Lung (tissue), 12 donors: Measurements from ENCODE around the gene ASB15. TPM values are rescaled to one million over a fixed set of nuclear protein-coding genes. Genes with fewer than 3 reads are reported as not detected.

Experiments used
- ATAC-seq: fragments of 200-7000 bp; cut with Tn5 transposase; one replicate; pipeline ENCODE4 v1.9.1; 2020; ENCODE audit warnings: moderate number of reproducible peaks; ENCODE audit not compliant: insufficient read depth, low FRiP score
- DNase-seq, 3 donors: peaks; one replicate each; pipeline ENCODE4 v3.0.0-alpha.2; 2013 to 2017
- H3K27ac ChIP-seq, 2 donors: one replicate each; pipeline ENCODE4 v1.5.1; 2013; ENCODE audit warnings: mild to moderate bottlenecking in 2 of 2, moderate library complexity in 2 of 2, control low read depth in 1 of 2, inconsistent platforms in 1 of 2, low read depth in 1 of 2, low read length in 1 of 2
- H3K27me3 ChIP-seq, 3 donors: one replicate each; pipeline ENCODE4 v1.5.1; 2013; ENCODE audit warnings: low read length in 2 of 3; ENCODE audit not compliant: control insufficient read depth in 3 of 3, insufficient read depth in 3 of 3
- H3K36me3 ChIP-seq, 4 donors: one replicate each; pipeline ENCODE4 v1.5.1; 2013; ENCODE audit warnings: low read length in 4 of 4, mild to moderate bottlenecking in 1 of 4, moderate library complexity in 1 of 4; ENCODE audit not compliant: control insufficient read depth in 4 of 4, insufficient read depth in 4 of 4
- H3K4me1 ChIP-seq, 5 donors: one replicate each; pipeline ENCODE4 v1.5.1; 2013; ENCODE audit warnings: low read length in 5 of 5, mild to moderate bottlenecking in 2 of 5, moderate library complexity in 1 of 5; ENCODE audit not compliant: control insufficient read depth in 5 of 5, insufficient read depth in 5 of 5
- H3K4me3 ChIP-seq: one replicate; pipeline ENCODE4 v1.5.1; 2013; ENCODE audit warnings: mild to moderate bottlenecking, control low read depth, moderate library complexity
- H3K9ac ChIP-seq, 2 donors: one replicate each; pipeline ENCODE4 v1.5.1; 2013; ENCODE audit warnings: low read length in 2 of 2, control low read depth in 1 of 2; ENCODE audit not compliant: insufficient read depth in 1 of 2
- H3K9me3 ChIP-seq, 4 donors: one replicate each; pipeline ENCODE4 v1.5.1; 2013; ENCODE audit warnings: low read length in 3 of 4, mild to moderate bottlenecking in 1 of 4, moderate library complexity in 1 of 4; ENCODE audit not compliant: control insufficient read depth in 4 of 4, insufficient read depth in 3 of 4
- CTCF ChIP-seq: IDR thresholded peaks from 2 replicates; pipeline ENCODE4 v1.5.1; 2012; ENCODE audit warnings: mild to moderate bottlenecking; ENCODE audit errors: control extremely low read depth, extremely low read depth
- WGBS, 2 donors: extraction: QIAGEN DNeasy Blood & Tissue Kit; methylation state at CpG; one replicate each; pipeline ENCODE4 v1.1.7; 2013; 5-methylcytosine and 5-hydroxymethylcytosine counted together
- polyA plus RNA-seq, 2 donors: library from polyadenylated mRNA; stranded (reverse); fragments of 200-250 nt; gene quantifications; one replicate each; pipeline ENCODE4 v1.2.1, GENCODE V29; 2013
- total RNA-seq, 2 donors: library from RNA; depleted of rRNA in 1 of 2; stranded (reverse); fragments of >200 nt in 1 of 2; gene quantifications; one replicate each; pipeline ENCODE4 v1.2.1, GENCODE V29; 2014 to 2021
- donor health status: control.
- donor health status: control.
- donor health status: Bipolar disorder and iron deficiency.
- donor health status: healthy.
- donor health status: DM: yes; HTN: yes; CAD: no.

The ASB15 gene
- total and polyA plus RNA-seq, 4 donors, result not detected

GRCh38 chr7:123643495-123644441, 42.1 kb downstream of the ASB15 start:
- Histone ChIP-seq H3K4me3 (no peak overlapping the region), H3K4me1 (peaks cover 0 to 25% (median 10%) of the 10 kb centered on the region in 5 donors), H3K9ac (no peak overlapping the region), H3K27ac (peak overlapping the region in 1 of 2 donors; percentile 92), H3K27me3 (no peaks in the 10 kb centered on the region), H3K9me3 (peaks cover 0 to 2% (median 0%) of the 10 kb centered on the region in 4 donors), H3K36me3 (no peaks in the 10 kb centered on the region)
- ATAC-seq, result no peak
- TF ChIP-seq CTCF, result no peak
- 34 to 39% methylated on average over 6 of the region's 6 CpGs for WGBS, 2 donors
- peak in 2 of 3 donors; percentile 62 to 74 for DNase-seq

- no peak overlapping the region for H3K4me3 ChIP-seq
- H3K27ac ChIP-seq, result peak overlapping the region in 1 of 2 donors; percentile 92
- no peak for TF ChIP-seq CTCF
- peaks cover 0 to 29% (median 10%) of the 10 kb centered on the region in 5 donors for H3K4me1 ChIP-seq
- whole genome bisulfite sequencing, 2 donors, result 48 to 72% methylated on average over 3 of the region's 3 CpGs
- H3K36me3 ChIP-seq, result no peaks in the 10 kb centered on the region
- peaks cover 0 to 2% (median 0%) of the 10 kb centered on the region in 4 donors for H3K9me3 ChIP-seq
- no peaks in the 10 kb centered on the region for H3K27me3 ChIP-seq
- DNase-seq, result peak in 1 of 3 donors; percentile 19
- no peak for ATAC-seq
- no peak overlapping the region for H3K9ac ChIP-seq
Observed at GRCh38 chr7:123645516-123645915, 43.9 kb downstream of the ASB15 start.

- peaks cover 0 to 27% (median 10%) of the 10 kb centered on the region in 5 donors for H3K4me1 ChIP-seq
- no peak overlapping the region for H3K9ac ChIP-seq
- no peak for TF ChIP-seq CTCF
- H3K4me3 ChIP-seq, result no peak overlapping the region
- H3K27ac ChIP-seq, result peak overlapping the region in 1 of 2 donors; percentile 92
- WGBS, 2 donors, result 91 to 92% methylated on average over 7 of the region's 7 CpGs
- H3K27me3 ChIP-seq, result no peaks in the 10 kb centered on the region
- H3K9me3 ChIP-seq, result peaks cover 0 to 2% (median 0%) of the 10 kb centered on the region in 4 donors
- no peaks in the 10 kb centered on the region for H3K36me3 ChIP-seq
- DNase-seq (no peak), ATAC-seq (no peak)
Observed at GRCh38 chr7:123647106-123647730, 45.6 kb downstream of the ASB15 start.
